ENCODE data around the gene SCARB2. TPM values are rescaled to one million over a fixed set of nuclear protein-coding genes. Genes with fewer than 3 reads are reported as not detected.

SCARB2 gene
- total and polyA plus RNA-seq, 4 donors, result 58.2 to 136 (median 73.7) TPM

DNA sequence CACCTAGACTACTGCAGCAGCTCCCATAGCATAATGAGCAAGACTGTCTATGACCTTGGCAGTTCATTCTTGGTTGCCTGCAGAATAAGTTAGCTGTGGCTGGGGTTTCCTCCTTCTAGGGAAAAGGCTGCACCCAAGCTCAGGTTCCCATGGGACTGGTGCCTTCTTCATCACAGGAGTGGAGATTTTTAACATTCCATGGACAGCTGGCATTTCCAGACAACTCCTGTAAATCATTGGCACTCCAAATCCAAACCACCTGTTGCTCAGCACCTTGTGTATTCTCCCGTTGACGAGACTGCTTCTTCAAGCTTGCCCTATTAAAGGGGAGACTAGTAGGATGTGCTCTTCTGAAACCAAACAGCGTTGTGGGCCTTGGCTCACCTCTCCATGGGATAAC lies 57.6 kb downstream of the SCARB2 start:
- no peak for TF ChIP-seq RXRA (IDR thresholded peaks at IDR 0.05)
- TF ChIP-seq, protein P1, sequence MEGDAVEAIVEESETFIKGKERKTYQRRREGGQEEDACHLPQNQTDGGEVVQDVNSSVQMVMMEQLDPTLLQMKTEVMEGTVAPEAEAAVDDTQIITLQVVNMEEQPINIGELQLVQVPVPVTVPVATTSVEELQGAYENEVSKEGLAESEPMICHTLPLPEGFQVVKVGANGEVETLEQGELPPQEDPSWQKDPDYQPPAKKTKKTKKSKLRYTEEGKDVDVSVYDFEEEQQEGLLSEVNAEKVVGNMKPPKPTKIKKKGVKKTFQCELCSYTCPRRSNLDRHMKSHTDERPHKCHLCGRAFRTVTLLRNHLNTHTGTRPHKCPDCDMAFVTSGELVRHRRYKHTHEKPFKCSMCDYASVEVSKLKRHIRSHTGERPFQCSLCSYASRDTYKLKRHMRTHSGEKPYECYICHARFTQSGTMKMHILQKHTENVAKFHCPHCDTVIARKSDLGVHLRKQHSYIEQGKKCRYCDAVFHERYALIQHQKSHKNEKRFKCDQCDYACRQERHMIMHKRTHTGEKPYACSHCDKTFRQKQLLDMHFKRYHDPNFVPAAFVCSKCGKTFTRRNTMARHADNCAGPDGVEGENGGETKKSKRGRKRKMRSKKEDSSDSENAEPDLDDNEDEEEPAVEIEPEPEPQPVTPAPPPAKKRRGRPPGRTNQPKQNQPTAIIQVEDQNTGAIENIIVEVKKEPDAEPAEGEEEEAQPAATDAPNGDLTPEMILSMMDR (IDR thresholded peaks at IDR 0.05; ENCODE audit: low read depth, low read length, missing input control), result no peak
- TF ChIP-seq NR2F2 (IDR thresholded peaks at IDR 0.05), result no peak
- TF ChIP-seq HNF4A (conservative IDR thresholded peaks at IDR 0.05), result no peak
- TF ChIP-seq, protein P2, sequence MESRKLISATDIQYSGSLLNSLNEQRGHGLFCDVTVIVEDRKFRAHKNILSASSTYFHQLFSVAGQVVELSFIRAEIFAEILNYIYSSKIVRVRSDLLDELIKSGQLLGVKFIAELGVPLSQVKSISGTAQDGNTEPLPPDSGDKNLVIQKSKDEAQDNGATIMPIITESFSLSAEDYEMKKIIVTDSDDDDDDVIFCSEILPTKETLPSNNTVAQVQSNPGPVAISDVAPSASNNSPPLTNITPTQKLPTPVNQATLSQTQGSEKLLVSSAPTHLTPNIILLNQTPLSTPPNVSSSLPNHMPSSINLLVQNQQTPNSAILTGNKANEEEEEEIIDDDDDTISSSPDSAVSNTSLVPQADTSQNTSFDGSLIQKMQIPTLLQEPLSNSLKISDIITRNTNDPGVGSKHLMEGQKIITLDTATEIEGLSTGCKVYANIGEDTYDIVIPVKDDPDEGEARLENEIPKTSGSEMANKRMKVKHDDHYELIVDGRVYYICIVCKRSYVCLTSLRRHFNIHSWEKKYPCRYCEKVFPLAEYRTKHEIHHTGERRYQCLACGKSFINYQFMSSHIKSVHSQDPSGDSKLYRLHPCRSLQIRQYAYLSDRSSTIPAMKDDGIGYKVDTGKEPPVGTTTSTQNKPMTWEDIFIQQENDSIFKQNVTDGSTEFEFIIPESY (IDR thresholded peaks at IDR 0.05), result no peak
- no peak for TF ChIP-seq RAD21 (IDR thresholded peaks at IDR 0.05)
- no peak for TF ChIP-seq JUND (IDR thresholded peaks at IDR 0.05)
- TF ChIP-seq, protein P3, sequence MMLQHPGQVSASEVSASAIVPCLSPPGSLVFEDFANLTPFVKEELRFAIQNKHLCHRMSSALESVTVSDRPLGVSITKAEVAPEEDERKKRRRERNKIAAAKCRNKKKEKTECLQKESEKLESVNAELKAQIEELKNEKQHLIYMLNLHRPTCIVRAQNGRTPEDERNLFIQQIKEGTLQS (IDR thresholded peaks at IDR 0.05), result no peak
- Histone ChIP-seq H3K27me3 (ENCODE audit: control insufficient read depth in 4 of 4, insufficient read depth in 4 of 4, low read length in 3 of 4) (no peaks in the 10 kb centered on the region), H3K9ac (ENCODE audit: low read depth in 1 of 2, low read length in 2 of 2) (no peak overlapping the region), H3K4me1 (ENCODE audit: control insufficient read depth in 4 of 4, insufficient read depth in 4 of 4, low read length in 3 of 4) (no peaks in the 10 kb centered on the region), H3K36me3 (ENCODE audit: control insufficient read depth in 4 of 4, insufficient read depth in 3 of 4, low read depth in 1 of 4, low read length in 3 of 4) (peaks cover 0 to 15% (median 12%) of the 10 kb centered on the region in 4 donors), H3K27ac (ENCODE audit: low read depth in 1 of 2, low read length in 2 of 2) (no peak overlapping the region), H3K4me3 (ENCODE audit: low read depth in 1 of 3, low read length in 3 of 3) (no peak overlapping the region), H3K9me3 (ENCODE audit: control insufficient read depth in 4 of 4, low read length in 3 of 4) (no peaks in the 10 kb centered on the region)
- no peak for DNase-seq (ENCODE audit: low spot score)
- 76% methylated on average over 3 of the region's 3 CpGs for WGBS

DNA sequence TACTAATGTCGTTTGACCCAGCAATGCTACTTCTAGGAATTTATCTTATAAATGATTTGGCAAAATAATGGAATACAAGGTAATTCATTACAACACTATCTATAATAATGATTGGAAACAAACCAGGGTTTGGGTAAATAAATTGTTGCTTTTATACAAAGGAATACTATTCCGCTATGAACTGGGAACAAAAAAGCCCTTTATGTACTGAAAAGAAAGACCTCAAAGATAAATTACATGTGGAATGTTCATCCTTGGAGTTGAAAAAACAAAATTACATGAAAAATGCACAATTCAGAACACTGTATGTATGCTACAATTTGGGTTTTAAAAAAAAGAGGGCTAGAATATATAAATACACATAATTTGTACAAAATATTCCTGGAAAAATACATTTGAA lies 60.3 kb downstream of the SCARB2 start:
- DNase-seq (ENCODE audit: low spot score), result no peak
- peaks cover 0 to 11% (median 8%) of the 10 kb centered on the region in 4 donors for H3K4me1 ChIP-seq (ENCODE audit: control insufficient read depth in 4 of 4, insufficient read depth in 4 of 4, low read length in 3 of 4)
- WGBS, result 86% methylated on average over 2 of the region's 2 CpGs
- H3K9me3 ChIP-seq (ENCODE audit: control insufficient read depth in 4 of 4, low read length in 3 of 4), result no peaks in the 10 kb centered on the region
- no peak overlapping the region for H3K9ac ChIP-seq (ENCODE audit: low read depth in 1 of 2, low read length in 2 of 2)
- H3K4me3 ChIP-seq (ENCODE audit: low read depth in 1 of 3, low read length in 3 of 3), result no peak overlapping the region
- peaks cover 0 to 3% (median 1%) of the 10 kb centered on the region in 4 donors for H3K36me3 ChIP-seq (ENCODE audit: control insufficient read depth in 4 of 4, insufficient read depth in 3 of 4, low read depth in 1 of 4, low read length in 3 of 4)
- TF ChIP-seq JUND (IDR thresholded peaks at IDR 0.05) (no peak), FOXA2 (IDR thresholded peaks at IDR 0.05) (no peak), RAD21 (IDR thresholded peaks at IDR 0.05) (no peak), EGR1 (IDR thresholded peaks at IDR 0.05; ENCODE audit: low read depth in 2 of 2) (no peak), NR2F2 (IDR thresholded peaks at IDR 0.05) (no peak), FOXA1 (IDR thresholded peaks at IDR 0.05) (no peak), GABPA (IDR thresholded peaks at IDR 0.05 in 1 of 2, conservative IDR thresholded peaks at IDR 0.05 in 1 of 2) (no peak), YY1 (IDR thresholded peaks at IDR 0.05) (no peak), SP1 (IDR thresholded peaks at IDR 0.05) (no peak), TAF1 (conservative IDR thresholded peaks at IDR 0.05) (no peak), HNF4A (conservative IDR thresholded peaks at IDR 0.05) (no peak), RXRA (IDR thresholded peaks at IDR 0.05) (no peak), HNF4G (IDR thresholded peaks at IDR 0.05) (no peak)
- TF ChIP-seq, protein P1 (IDR thresholded peaks at IDR 0.05; ENCODE audit: low read depth, low read length, missing input control), result no peak
- TF ChIP-seq, protein P2 (IDR thresholded peaks at IDR 0.05), result no peak
- TF ChIP-seq, protein P4, sequence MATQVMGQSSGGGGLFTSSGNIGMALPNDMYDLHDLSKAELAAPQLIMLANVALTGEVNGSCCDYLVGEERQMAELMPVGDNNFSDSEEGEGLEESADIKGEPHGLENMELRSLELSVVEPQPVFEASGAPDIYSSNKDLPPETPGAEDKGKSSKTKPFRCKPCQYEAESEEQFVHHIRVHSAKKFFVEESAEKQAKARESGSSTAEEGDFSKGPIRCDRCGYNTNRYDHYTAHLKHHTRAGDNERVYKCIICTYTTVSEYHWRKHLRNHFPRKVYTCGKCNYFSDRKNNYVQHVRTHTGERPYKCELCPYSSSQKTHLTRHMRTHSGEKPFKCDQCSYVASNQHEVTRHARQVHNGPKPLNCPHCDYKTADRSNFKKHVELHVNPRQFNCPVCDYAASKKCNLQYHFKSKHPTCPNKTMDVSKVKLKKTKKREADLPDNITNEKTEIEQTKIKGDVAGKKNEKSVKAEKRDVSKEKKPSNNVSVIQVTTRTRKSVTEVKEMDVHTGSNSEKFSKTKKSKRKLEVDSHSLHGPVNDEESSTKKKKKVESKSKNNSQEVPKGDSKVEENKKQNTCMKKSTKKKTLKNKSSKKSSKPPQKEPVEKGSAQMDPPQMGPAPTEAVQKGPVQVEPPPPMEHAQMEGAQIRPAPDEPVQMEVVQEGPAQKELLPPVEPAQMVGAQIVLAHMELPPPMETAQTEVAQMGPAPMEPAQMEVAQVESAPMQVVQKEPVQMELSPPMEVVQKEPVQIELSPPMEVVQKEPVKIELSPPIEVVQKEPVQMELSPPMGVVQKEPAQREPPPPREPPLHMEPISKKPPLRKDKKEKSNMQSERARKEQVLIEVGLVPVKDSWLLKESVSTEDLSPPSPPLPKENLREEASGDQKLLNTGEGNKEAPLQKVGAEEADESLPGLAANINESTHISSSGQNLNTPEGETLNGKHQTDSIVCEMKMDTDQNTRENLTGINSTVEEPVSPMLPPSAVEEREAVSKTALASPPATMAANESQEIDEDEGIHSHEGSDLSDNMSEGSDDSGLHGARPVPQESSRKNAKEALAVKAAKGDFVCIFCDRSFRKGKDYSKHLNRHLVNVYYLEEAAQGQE (IDR thresholded peaks at IDR 0.05), result no peak
- TF ChIP-seq, protein P3 (IDR thresholded peaks at IDR 0.05), result no peak
- TF ChIP-seq, protein P5, sequence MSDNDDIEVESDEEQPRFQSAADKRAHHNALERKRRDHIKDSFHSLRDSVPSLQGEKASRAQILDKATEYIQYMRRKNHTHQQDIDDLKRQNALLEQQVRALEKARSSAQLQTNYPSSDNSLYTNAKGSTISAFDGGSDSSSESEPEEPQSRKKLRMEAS (IDR thresholded peaks at IDR 0.05), result no peak
- no peaks in the 10 kb centered on the region for H3K27me3 ChIP-seq (ENCODE audit: control insufficient read depth in 4 of 4, insufficient read depth in 4 of 4, low read length in 3 of 4)
- no peak overlapping the region for H3K27ac ChIP-seq (ENCODE audit: low read depth in 1 of 2, low read length in 2 of 2)

Data from liver (tissue), 9 donors.